Tibial nerve (tissue), 4 donors: ENCODE data around the gene PFKM.

Experiments used
- EP300 ChIP-seq, 2 donors: sonication (generic); formaldehyde crosslinking; IDR thresholded peaks; one replicate each; pipeline ENCODE4 v1.6.1; 2017; ENCODE audit warnings: antibody characterized with exemption in 2 of 2, mild to moderate bottlenecking in 1 of 2
- POLR2A ChIP-seq, 2 donors: fragments of 450-650 bp; IDR thresholded peaks; one replicate each; pipeline ENCODE4 v1.6.1; 2017; ENCODE audit warnings: antibody characterized with exemption in 2 of 2, mild to moderate bottlenecking in 2 of 2, moderate library complexity in 2 of 2
- TF ChIP-seq, protein P1 (sequence below), 5 experiments: fragments of 200-600 bp in 3 of 5; fragments of 450-650 bp in 2 of 5; sonication (generic) in 3 of 5; IDR thresholded peaks; one replicate each; pipeline ENCODE4 v1.5.1; 2016 to 2019; ENCODE audit warnings: antibody characterized with exemption in 5 of 5, mild to moderate bottlenecking in 3 of 5, moderate library complexity in 2 of 5

DNA sequence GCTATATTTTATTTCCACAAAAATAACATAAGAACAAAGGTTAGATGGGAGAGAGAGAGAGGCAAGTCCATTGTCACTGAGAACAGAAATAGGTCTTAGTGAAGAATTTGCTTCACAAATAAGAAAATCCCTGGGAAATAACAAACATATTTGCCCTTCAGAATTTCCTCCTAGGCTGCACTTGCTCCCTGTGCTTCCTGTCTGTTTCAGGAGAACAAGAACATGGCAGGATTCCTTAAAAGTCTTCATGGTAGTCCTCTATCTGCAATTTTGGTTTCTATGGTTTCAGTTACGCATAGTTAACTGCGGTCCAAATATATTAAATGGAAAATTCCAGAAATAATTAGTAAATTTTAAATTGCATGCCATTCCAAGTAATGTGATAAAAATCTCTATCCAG lies 47.4 kb upstream of the PFKM start:
- TF ChIP-seq, protein P1, sequence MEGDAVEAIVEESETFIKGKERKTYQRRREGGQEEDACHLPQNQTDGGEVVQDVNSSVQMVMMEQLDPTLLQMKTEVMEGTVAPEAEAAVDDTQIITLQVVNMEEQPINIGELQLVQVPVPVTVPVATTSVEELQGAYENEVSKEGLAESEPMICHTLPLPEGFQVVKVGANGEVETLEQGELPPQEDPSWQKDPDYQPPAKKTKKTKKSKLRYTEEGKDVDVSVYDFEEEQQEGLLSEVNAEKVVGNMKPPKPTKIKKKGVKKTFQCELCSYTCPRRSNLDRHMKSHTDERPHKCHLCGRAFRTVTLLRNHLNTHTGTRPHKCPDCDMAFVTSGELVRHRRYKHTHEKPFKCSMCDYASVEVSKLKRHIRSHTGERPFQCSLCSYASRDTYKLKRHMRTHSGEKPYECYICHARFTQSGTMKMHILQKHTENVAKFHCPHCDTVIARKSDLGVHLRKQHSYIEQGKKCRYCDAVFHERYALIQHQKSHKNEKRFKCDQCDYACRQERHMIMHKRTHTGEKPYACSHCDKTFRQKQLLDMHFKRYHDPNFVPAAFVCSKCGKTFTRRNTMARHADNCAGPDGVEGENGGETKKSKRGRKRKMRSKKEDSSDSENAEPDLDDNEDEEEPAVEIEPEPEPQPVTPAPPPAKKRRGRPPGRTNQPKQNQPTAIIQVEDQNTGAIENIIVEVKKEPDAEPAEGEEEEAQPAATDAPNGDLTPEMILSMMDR (IDR thresholded peaks at IDR 0.05), result no peak
- no peak for TF ChIP-seq POLR2A (IDR thresholded peaks at IDR 0.05)
- TF ChIP-seq EP300 (IDR thresholded peaks at IDR 0.05), result no peak
